BE2C (cell line): ENCODE results near the gene GHRL.

Experiments
- DNase-seq: peaks from one replicate; pipeline ENCODE4 v3.0.0-alpha.2; 2020
- H3K27me3 ChIP-seq: fragments of 250-450 bp; sonication (Bioruptor Pico); 2 replicates; pipeline ENCODE4 v1.5.1; 2020; ENCODE audit warnings: mild to moderate bottlenecking
- H3K36me3 ChIP-seq: fragments of 250-450 bp; sonication (Bioruptor Pico); 2 replicates; pipeline ENCODE4 v1.5.1; 2020; ENCODE audit warnings: mild to moderate bottlenecking
- H3K4me1 ChIP-seq: fragments of 250-450 bp; sonication (Bioruptor Pico); 2 replicates; pipeline ENCODE4 v1.5.1; 2020
- H3K4me3 ChIP-seq: 2 replicates; pipeline ENCODE4 v1.5.1; 2011; ENCODE audit warnings: low read depth, low read length
- H3K9me3 ChIP-seq: fragments of 250-450 bp; sonication (Bioruptor Pico); 2 replicates; pipeline ENCODE4 v1.5.1; 2020
- TF ChIP-seq, protein P1 (sequence below): IDR thresholded peaks from 2 replicates; pipeline ENCODE4 v1.5.1; 2012; ENCODE audit warnings: mild to moderate bottlenecking, low read depth, low read length

The GHRL gene

GRCh38 chr3:10290481-10291176 is 2.1 kb downstream of the GHRL start:
- no peak for DNase-seq
- no peaks in the 10 kb centered on the region for H3K36me3 ChIP-seq
- no peak overlapping the region for H3K4me3 ChIP-seq
- TF ChIP-seq, protein P1, sequence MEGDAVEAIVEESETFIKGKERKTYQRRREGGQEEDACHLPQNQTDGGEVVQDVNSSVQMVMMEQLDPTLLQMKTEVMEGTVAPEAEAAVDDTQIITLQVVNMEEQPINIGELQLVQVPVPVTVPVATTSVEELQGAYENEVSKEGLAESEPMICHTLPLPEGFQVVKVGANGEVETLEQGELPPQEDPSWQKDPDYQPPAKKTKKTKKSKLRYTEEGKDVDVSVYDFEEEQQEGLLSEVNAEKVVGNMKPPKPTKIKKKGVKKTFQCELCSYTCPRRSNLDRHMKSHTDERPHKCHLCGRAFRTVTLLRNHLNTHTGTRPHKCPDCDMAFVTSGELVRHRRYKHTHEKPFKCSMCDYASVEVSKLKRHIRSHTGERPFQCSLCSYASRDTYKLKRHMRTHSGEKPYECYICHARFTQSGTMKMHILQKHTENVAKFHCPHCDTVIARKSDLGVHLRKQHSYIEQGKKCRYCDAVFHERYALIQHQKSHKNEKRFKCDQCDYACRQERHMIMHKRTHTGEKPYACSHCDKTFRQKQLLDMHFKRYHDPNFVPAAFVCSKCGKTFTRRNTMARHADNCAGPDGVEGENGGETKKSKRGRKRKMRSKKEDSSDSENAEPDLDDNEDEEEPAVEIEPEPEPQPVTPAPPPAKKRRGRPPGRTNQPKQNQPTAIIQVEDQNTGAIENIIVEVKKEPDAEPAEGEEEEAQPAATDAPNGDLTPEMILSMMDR: no peak
- no peaks in the 10 kb centered on the region for H3K9me3 ChIP-seq
- H3K27me3 ChIP-seq: no peaks in the 10 kb centered on the region
- no peaks in the 10 kb centered on the region for H3K4me1 ChIP-seq

GRCh38 chr3:10289787-10290355 is 2.9 kb downstream of the GHRL start:
- Histone ChIP-seq H3K4me3 (no peak overlapping the region), H3K36me3 (no peaks in the 10 kb centered on the region), H3K9me3 (no peaks in the 10 kb centered on the region), H3K27me3 (no peaks in the 10 kb centered on the region), H3K4me1 (no peaks in the 10 kb centered on the region)
- DNase-seq: no peak
- TF ChIP-seq, protein P1: no peak

GRCh38 chr3:10289077-10289476 is 3.7 kb downstream of the GHRL start:
- TF ChIP-seq, protein P1: no peak
- Histone ChIP-seq H3K27me3 (no peaks in the 10 kb centered on the region), H3K9me3 (no peaks in the 10 kb centered on the region), H3K36me3 (no peaks in the 10 kb centered on the region), H3K4me3 (no peak overlapping the region), H3K4me1 (no peaks in the 10 kb centered on the region)
- DNase-seq: no peak

GRCh38 chr3:10288575-10288960 is 4.2 kb downstream of the GHRL start:
- no peaks in the 10 kb centered on the region for H3K9me3 ChIP-seq
- TF ChIP-seq, protein P1: no peak
- no peak overlapping the region for H3K4me3 ChIP-seq
- no peaks in the 10 kb centered on the region for H3K36me3 ChIP-seq
- DNase-seq: no peak
- no peaks in the 10 kb centered on the region for H3K27me3 ChIP-seq
- no peaks in the 10 kb centered on the region for H3K4me1 ChIP-seq

DNA sequence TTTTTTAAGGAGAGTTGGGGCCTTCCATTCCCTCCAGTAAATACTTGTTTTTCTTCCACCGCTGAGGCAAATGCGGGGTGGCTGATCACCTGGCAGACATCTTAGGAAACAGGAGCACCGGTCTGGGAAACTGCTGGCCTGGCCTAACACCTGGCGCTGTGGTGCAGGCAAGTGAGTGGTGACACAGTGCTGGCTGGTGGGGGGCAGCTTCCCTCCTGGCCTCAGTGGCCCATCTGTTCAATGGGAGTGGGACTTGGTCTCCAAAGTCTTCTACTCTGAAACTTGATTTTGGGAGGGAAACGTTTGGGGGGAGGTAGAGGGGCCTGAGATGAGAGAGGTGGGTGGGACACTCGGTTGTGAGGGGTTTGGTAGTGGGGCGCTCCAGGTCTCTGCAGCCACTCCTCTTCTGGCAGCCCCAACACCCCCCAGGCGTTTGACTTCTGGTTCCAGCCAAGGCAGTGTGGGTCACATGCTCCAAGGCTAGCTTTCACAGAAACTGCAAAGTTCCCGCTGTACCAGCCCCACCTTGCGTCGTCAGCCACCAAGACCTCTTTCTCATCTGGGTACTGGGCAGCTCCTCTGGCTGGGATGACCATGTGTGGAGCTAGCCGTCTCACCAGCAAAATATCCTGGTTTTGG is 4.7 kb downstream of the GHRL start:
- H3K36me3 ChIP-seq: no peaks in the 10 kb centered on the region
- no peak overlapping the region for H3K4me3 ChIP-seq
- TF ChIP-seq, protein P1: no peak
- no peaks in the 10 kb centered on the region for H3K9me3 ChIP-seq
- H3K4me1 ChIP-seq: no peaks in the 10 kb centered on the region
- DNase-seq: no peak
- H3K27me3 ChIP-seq: no peaks in the 10 kb centered on the region

DNA sequence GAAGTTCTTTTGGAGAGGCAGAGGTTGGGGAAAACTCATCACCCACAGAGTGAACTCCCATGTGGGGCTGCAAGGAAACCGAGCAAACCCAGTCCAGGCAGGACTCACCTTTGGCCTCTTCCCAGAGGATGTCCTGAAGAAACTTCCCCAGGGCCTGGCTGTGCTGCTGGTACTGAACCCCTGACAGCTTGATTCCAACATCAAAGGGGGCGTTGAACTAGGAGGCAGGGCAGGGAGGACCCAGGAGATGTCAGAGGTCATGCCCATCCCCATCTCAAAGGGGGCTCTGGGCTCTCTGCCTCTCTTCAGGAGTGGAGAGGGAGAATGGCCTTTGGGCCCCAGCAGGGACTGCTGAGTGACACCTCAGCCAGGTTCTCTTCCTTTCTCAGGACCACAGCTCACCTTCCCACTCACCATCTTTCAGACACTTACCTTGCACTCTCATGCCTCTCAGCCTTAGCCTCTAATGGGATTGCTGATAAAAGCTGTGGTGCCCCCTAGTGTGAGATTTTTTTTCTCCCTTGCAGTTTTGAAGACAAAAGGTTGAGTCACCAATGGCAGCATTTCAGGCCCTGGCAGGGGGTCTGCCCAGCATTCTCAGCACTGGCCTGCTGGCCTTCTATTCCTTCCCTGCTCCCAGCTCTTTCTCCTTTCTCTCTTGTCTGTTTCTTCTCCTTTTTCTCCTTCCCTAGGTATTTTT is 6.0 kb downstream of the GHRL start:
- TF ChIP-seq, protein P1: no peak
- H3K9me3 ChIP-seq: no peaks in the 10 kb centered on the region
- no peaks in the 10 kb centered on the region for H3K4me1 ChIP-seq
- H3K4me3 ChIP-seq: no peak overlapping the region
- H3K27me3 ChIP-seq: no peaks in the 10 kb centered on the region
- no peak for DNase-seq
- no peaks in the 10 kb centered on the region for H3K36me3 ChIP-seq
